OCI-LY1 (cell line): ENCODE data around the gene SSC4D.

Experiments
- CTCF ChIP-seq: fragments of 200-600 bp; sonication (generic), shearing (Covaris generic); IDR thresholded peaks from 2 replicates; pipeline ENCODE4 v1.5.1; 2017; ENCODE audit warnings: mild to moderate bottlenecking, antibody characterized with exemption, low read length, moderate library complexity, mixed read lengths
- EZH2 ChIP-seq: fragments of 200-600 bp; sonication (generic), shearing (Covaris generic); IDR thresholded peaks from 2 replicates; pipeline ENCODE4 v1.8.0; 2017; ENCODE audit warnings: borderline replicate concordance, mixed run types, mild to moderate bottlenecking, antibody characterized with exemption, low read length, moderate library complexity, mixed read lengths

- TF ChIP-seq CTCF = no peak
- no peak for TF ChIP-seq EZH2
Measured at GRCh38 chr7:76394957-76395356, 14.5 kb downstream of the SSC4D start.
